H1 (cell line): ENCODE results near the gene MAP7. TPM values are rescaled to one million over a fixed set of nuclear protein-coding genes. Genes with fewer than 3 reads are reported as not detected.
"Not testable (repeated sequence)": the region's sequence is repeated elsewhere in the genome, so short reads cannot be mapped to it uniquely, and the experiment has no call there.

Experiments used
- CTCF ChIA-PET: fragments of 300-600 bp; sonication (Branson Sonifier 250); formaldehyde crosslinking; loops from one replicate; lab custom pipeline; 2021; ENCODE audit not compliant: partially characterized antibody; lab: Charles Lee
- POLR2A ChIA-PET: fragments of 300-600 bp; sonication (Branson Sonifier 250); formaldehyde crosslinking; loops from one replicate; lab custom pipeline; 2021; ENCODE audit warnings: inconsistent platforms; ENCODE audit not compliant: partially characterized antibody; lab: Charles Lee
- DNase-seq, 2 experiments: peaks; one replicate each; pipeline versions ENCODE4 v3.0.0 to v3.0.0-alpha.2; 2010 to 2022; ENCODE audit warnings: low spot score in 2 of 2, low read depth in 1 of 2, mixed read lengths in 1 of 2
- FAIRE-seq: peaks from 2 replicates; lab custom pipeline; 2011; peaks lifted over from hg19 to GRCh38; lab: Jason Lieb, UNC
- H2AFZ ChIP-seq: 2 replicates; pipeline ENCODE4 v1.8.1; 2012; ENCODE audit warnings: low read length, inconsistent platforms
- H2AK5ac ChIP-seq: 2 replicates; pipeline ENCODE4 v1.6.1; 2013; ENCODE audit warnings: low read depth, low read length
- H2BK120ac ChIP-seq: replicated peaks from 2 replicates; pipeline ENCODE3; 2013; ENCODE audit warnings: low read depth, low read length, inconsistent platforms
- H2BK12ac ChIP-seq: 2 replicates; pipeline ENCODE4 v1.6.1; 2013; ENCODE audit warnings: low read depth, low read length
- H2BK15ac ChIP-seq: 2 replicates; pipeline ENCODE4 v1.6.1; 2013; ENCODE audit warnings: low read length
- H2BK20ac ChIP-seq: 2 replicates; pipeline ENCODE4 v1.6.1; 2013; ENCODE audit warnings: low read length
- H2BK5ac ChIP-seq: 2 replicates; pipeline ENCODE4 v1.6.1; 2013; ENCODE audit warnings: low read depth, low read length
- H3K14ac ChIP-seq: 2 replicates; pipeline ENCODE4 v1.6.1; 2013; ENCODE audit warnings: inconsistent platforms; ENCODE audit not compliant: insufficient read length
- H3K18ac ChIP-seq: 2 replicates; pipeline ENCODE4 v1.6.1; 2013; ENCODE audit warnings: low read length; ENCODE audit errors: extremely low read depth
- H3K23ac ChIP-seq: 2 replicates; pipeline ENCODE4 v1.6.1; 2013; ENCODE audit warnings: inconsistent platforms; ENCODE audit not compliant: insufficient read length
- H3K23me2 ChIP-seq: 2 replicates; pipeline ENCODE4 v1.6.1; 2013; ENCODE audit warnings: low read depth, low read length
- H3K27ac ChIP-seq: 2 replicates; pipeline ENCODE4 v1.6.1; 2011; ENCODE audit warnings: low read depth, low read length, inconsistent platforms
- H3K27me3 ChIP-seq, 4 experiments: replicated peaks in 1 of 4; 1 replicate in 1 of 4; 2 replicates in 3 of 4; pipeline versions ENCODE4 v1.6.1 to v1.8.1; 2011 to 2013; ENCODE audit warnings: low read length in 3 of 4, mild to moderate bottlenecking in 3 of 4, inconsistent platforms in 2 of 4, mixed read lengths in 2 of 4, moderate library complexity in 1 of 4; ENCODE audit not compliant: control insufficient read depth in 3 of 4, insufficient read depth in 3 of 4; ENCODE audit errors: extremely low read depth in 1 of 4
- H3K36me3 ChIP-seq, 4 experiments: 2 replicates each; pipeline versions ENCODE4 v1.6.1 to v1.8.1; 2011 to 2013; ENCODE audit warnings: mild to moderate bottlenecking in 4 of 4, low read length in 3 of 4, moderate library complexity in 2 of 4, control low read depth in 1 of 4, inconsistent platforms in 1 of 4; ENCODE audit not compliant: insufficient read depth in 4 of 4, control insufficient read depth in 2 of 4
- H3K4ac ChIP-seq: replicated peaks from 2 replicates; pipeline ENCODE3; 2013; ENCODE audit warnings: low read length, low read depth, mixed read lengths, inconsistent platforms; ENCODE audit not compliant: insufficient read length
- H3K4me1 ChIP-seq, 4 experiments: replicated peaks in 1 of 4; 1 replicate in 1 of 4; 2 replicates in 3 of 4; pipeline versions ENCODE4 v1.6.1 to v1.8.1; 2011 to 2013; ENCODE audit warnings: low read length in 3 of 4, inconsistent platforms in 2 of 4, mixed read lengths in 1 of 4; ENCODE audit not compliant: insufficient read depth in 4 of 4, control insufficient read depth in 3 of 4
- H3K4me2 ChIP-seq, 2 experiments: 2 replicates each; pipeline versions ENCODE4 v1.6.1 to v1.8.1; 2011 to 2013; ENCODE audit warnings: low read depth in 2 of 2, low read length in 2 of 2, control low read depth in 1 of 2, inconsistent platforms in 1 of 2, mild to moderate bottlenecking in 1 of 2; ENCODE audit not compliant: insufficient read depth in 1 of 2
- H3K4me3 ChIP-seq, 4 experiments: fragments of 200-600, 300-600 bp in 1 of 4; sonication (generic), shearing (Covaris generic), sonication (Bioruptor Twin) in 1 of 4; 2 replicates each; pipeline versions ENCODE4 v1.5.1 to v1.8.1; 2011 to 2016; ENCODE audit warnings: low read length in 4 of 4, low read depth in 3 of 4, control low read depth in 2 of 4, inconsistent platforms in 2 of 4, mild to moderate bottlenecking in 2 of 4, mixed read lengths in 1 of 4, moderate library complexity in 1 of 4; ENCODE audit not compliant: insufficient read depth in 2 of 4; ENCODE audit errors: extremely low read depth in 1 of 4
- H3K56ac ChIP-seq: replicated peaks from 2 replicates; pipeline ENCODE3; 2013; ENCODE audit warnings: low read depth, mild to moderate bottlenecking, mixed read lengths, low read length, inconsistent platforms; ENCODE audit not compliant: insufficient read length
- H3K79me1 ChIP-seq: 2 replicates; pipeline ENCODE4 v1.6.1; 2013; ENCODE audit warnings: low read depth, low read length, control low read depth
- H3K79me2 ChIP-seq, 2 experiments: 2 replicates each; pipeline versions ENCODE4 v1.6.1 to v1.8.1; 2012 to 2013; ENCODE audit warnings: low read length in 2 of 2, mild to moderate bottlenecking in 2 of 2, inconsistent platforms in 1 of 2; ENCODE audit not compliant: insufficient read depth in 2 of 2, control insufficient read depth in 1 of 2
- H3K9ac ChIP-seq, 4 experiments: replicated peaks in 1 of 4; 1 replicate in 1 of 4; 2 replicates in 3 of 4; pipeline versions ENCODE4 v1.6.1 to v1.8.1; 2011 to 2013; ENCODE audit warnings: low read depth in 3 of 4, low read length in 3 of 4, control low read depth in 2 of 4, mild to moderate bottlenecking in 2 of 4, moderate library complexity in 2 of 4, inconsistent platforms in 1 of 4; ENCODE audit errors: extremely low read depth in 1 of 4
- H3K9me3 ChIP-seq, 2 experiments: 2 replicates each; pipeline versions ENCODE4 v1.6.1 to v1.8.1; 2012 to 2013; ENCODE audit warnings: mild to moderate bottlenecking in 2 of 2, moderate library complexity in 2 of 2, control low read depth in 1 of 2, inconsistent platforms in 1 of 2, low read depth in 1 of 2, low read length in 1 of 2, mixed read lengths in 1 of 2; ENCODE audit not compliant: insufficient read depth in 2 of 2
- H4K20me1 ChIP-seq, 2 experiments: replicated peaks in 1 of 2; 2 replicates each; pipeline versions ENCODE3 to v1.8.1; 2011 to 2013; ENCODE audit warnings: inconsistent platforms in 2 of 2, low read length in 2 of 2, mild to moderate bottlenecking in 1 of 2; ENCODE audit not compliant: insufficient read depth in 2 of 2, control insufficient read depth in 1 of 2
- H4K5ac ChIP-seq: 2 replicates; pipeline ENCODE4 v1.6.1; 2013; ENCODE audit warnings: low read length, low read depth, mixed read lengths, inconsistent platforms; ENCODE audit not compliant: insufficient read length
- H4K8ac ChIP-seq: 2 replicates; pipeline ENCODE4 v1.8.0; 2013; ENCODE audit warnings: mild to moderate bottlenecking, moderate library complexity, low read length, inconsistent platforms; ENCODE audit not compliant: insufficient read depth; ENCODE audit errors: extremely low read depth
- H4K91ac ChIP-seq: replicated peaks from 2 replicates; pipeline ENCODE3; 2013; ENCODE audit warnings: low read length, mixed read lengths, inconsistent platforms; ENCODE audit not compliant: insufficient read length
- WGBS, 2 experiments: shearing (Covaris generic) in 1 of 2; methylation state at CpG; one replicate each; pipeline versions ENCODE4 v1.1.6 to v1.1.7; 2013 to 2015; ENCODE audit warnings: low lambda C conversion rate in 2 of 2, mixed read lengths in 2 of 2, inconsistent platforms in 1 of 2, low coverage in 1 of 2, missing lambda C conversion rate in 1 of 2; ENCODE audit not compliant: insufficient replicate concordance in 2 of 2, insufficient coverage in 1 of 2, insufficient read length in 1 of 2; ENCODE audit errors: extremely low coverage in 1 of 2, missing lambda C conversion rate in 1 of 2; 5-methylcytosine and 5-hydroxymethylcytosine counted together
- polyA plus RNA-seq, 7 experiments: library from polyadenylated mRNA; depleted of rRNA in 3 of 7; stranded (reverse) in 5 of 7; unstranded in 2 of 7; fragments of >200 nt in 5 of 7; fragments of 200-250 nt in 2 of 7; gene quantifications; 1 replicate in 5 of 7; 2 replicates in 1 of 7; 4 replicates in 1 of 7; pipeline versions ENCODE4 v1.2.1 to v1.2.3, GENCODE V29; 2011 to 2013; ENCODE audit warnings: missing spikeins in 2 of 7, mixed read lengths in 2 of 7
- total RNA-seq: library from RNA; stranded (reverse); fragmentation: NEBNext Ultra II Directional; extraction: Animal tissue kit (Norgen Biotek cat#: 25700); gene quantifications from 2 replicates; pipeline ENCODE4 v1.2.1, GENCODE V29; 2021

MAP7 gene
- total and polyA plus RNA-seq, 2 of the 8 experiments (the other 6 are each of a cell fraction or from before 2014, with no cell fraction given): 13.5 to 66.9 TPM

DNA sequence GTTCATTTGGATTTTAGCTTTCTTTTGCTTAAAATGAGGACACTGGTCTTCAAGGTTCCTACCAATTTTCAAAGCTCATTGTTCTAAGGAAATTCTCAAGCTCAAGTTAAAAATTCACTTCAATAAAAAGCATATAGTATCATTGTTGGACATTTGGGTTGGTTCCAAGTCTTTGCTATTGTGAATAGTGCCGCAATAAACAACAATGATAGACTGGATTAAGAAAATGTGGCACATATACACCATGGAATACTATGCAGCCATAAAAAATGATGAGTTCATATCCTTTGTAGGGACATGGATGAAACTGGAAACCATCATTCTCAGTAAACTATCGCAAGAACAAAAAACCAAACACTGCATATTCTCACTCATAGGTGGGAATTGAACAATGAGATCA is 159.3 kb downstream of the MAP7 start:
- H3K23ac ChIP-seq, H2BK15ac ChIP-seq, H2BK5ac ChIP-seq, H3K9me3 ChIP-seq, POLR2A ChIA-PET, H2BK120ac ChIP-seq, H2BK12ac ChIP-seq, H3K4me2 ChIP-seq, H3K79me2 ChIP-seq, H3K27me3 ChIP-seq, H2AK5ac ChIP-seq, H2BK20ac ChIP-seq, H3K79me1 ChIP-seq, H3K23me2 ChIP-seq, H3K9ac ChIP-seq, H2AFZ ChIP-seq, H4K5ac ChIP-seq, H3K4me3 ChIP-seq, H3K56ac ChIP-seq, DNase-seq, FAIRE-seq, H3K14ac ChIP-seq, H4K20me1 ChIP-seq, H3K4me1 ChIP-seq, H3K4ac ChIP-seq, H4K8ac ChIP-seq, H3K18ac ChIP-seq, H3K27ac ChIP-seq, H4K91ac ChIP-seq: not testable (repeated sequence)
- WGBS, 2 experiments: 83% methylated on average over 1 of the region's 2 CpGs; no CpG with 5 or more reads in 1 of the 2 experiments
- CTCF ChIA-PET: interaction anchor here (0.9 kb wide), 1 partner anchor 53 kb away, joined by 3 read pairs; no protein-coding TSS in a partner anchor
- H3K36me3 ChIP-seq: peaks cover 0 to 12% (median 3%) of the 10 kb centered on the region in 4 experiments; a peak in 3 of 8 replicates
